HG03457 (cell line): Measurements from ENCODE around the gene ATG10.
A peak's percentile ranks its signal among the peaks of the same experiment; 100 is the strongest.

Source experiments
- ATAC-seq: cut with Tn5 transposase; IDR thresholded peaks from one replicate; pipeline ENCODE4 v1.9.1; 2021; ENCODE audit warnings: moderate number of reproducible peaks; ENCODE audit not compliant: unreplicated experiment

ATG10 gene

GRCh38 chr5:82163452-82164175, 191.8 kb downstream of the ATG10 start:
- ATAC-seq, result no peak

GRCh38 chr5:82164176-82164976, 192.6 kb downstream of the ATG10 start:
- ATAC-seq, result no peak

DNA sequence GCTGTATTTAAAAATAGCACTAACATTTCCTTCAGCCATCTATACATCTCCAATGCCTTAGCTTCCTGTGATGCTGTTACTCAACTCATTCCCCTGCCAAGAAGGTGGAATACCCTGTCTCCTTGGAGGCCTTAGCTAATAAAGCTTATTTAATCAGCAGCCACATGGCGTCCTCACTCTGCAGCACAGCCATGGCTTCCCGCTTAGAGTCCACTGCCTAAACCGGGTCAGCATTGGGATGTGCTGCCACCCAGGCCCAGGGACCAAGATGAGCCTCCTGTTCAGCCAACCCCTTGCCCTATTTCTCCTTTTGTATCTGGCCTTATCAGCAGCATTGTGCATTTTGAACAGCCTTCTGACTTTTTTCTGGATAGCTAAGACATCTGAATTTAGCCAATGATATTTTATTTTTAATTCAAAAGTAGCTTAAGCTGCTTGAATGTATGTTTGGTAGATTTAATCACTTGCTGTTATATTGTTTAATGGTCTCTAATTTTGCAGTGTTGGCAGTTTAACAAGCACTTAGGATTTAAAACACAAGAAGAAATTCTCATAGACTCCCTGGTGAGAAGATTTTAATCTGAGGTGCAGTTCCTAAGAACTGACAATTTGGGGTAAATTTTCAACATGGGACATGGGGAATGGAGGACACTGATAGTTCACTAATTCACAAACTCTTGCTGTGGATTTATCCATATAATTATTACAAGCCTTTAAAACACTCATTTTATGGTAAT, 193.3 kb downstream of the ATG10 start:
- ATAC-seq, result no peak

DNA sequence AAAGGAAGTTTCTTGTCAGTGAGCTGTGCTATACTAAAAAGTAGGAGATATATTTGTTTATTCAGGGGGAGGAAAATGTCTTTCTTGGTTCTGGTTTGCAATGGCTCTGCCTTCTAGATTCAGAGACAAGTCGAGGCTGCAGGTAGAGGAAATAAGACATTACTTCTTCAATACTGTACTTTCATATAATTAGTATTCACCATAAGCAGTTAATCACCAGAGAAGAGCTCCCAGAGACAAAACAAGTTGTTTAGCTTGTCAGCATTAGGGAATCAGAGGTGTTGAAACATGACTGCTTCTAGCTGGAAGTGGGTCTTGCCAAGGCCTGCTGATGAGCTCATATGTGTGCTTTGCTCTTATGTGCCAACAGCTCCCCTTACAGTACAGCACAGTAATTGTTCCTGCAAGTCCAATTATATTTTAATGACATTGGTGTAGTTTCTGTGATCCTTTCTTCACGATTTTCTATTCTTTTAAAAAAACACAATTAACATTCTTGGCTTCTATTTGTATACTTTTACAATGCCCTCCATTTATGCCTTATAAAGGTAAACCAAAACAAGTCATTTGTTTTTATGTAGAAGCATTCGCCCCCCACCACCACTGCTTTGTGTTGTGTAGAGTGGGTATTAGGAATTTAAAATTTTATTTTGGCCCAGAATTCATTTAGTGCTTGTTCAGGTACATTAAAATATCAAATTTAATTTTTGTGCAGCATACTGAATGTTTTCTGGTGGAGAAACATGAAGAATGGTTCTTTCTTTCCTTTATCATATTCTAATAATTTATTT, 194.1 kb downstream of the ATG10 start:
- peak; percentile 85 for ATAC-seq

DNA sequence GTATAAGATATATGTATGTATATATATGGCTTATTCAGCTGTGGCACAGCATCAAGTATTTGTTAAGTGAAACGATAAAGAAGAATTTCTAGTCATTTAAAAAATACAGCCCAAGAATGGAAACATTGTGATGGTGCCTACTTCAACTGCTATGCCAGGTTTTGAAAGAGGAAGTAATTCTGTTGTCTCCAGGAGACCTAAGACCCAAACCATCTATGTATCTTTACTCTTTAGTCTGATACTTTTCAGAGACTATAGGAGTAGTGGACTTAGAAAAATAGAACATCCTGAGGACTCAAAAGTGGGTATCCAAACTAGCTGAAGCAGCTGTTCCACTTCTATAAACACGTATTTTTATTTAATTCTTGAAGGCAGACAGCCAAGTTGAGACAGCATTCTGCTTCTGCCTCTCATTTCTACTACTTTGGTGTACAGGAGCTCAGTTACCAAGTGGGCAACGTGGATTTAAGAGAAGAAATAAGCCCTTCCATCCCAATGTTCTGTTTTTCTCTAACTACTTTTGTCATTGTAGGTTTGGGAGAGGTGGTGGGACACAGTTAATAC, 195.6 kb downstream of the ATG10 start:
- no peak for ATAC-seq

GRCh38 chr5:82168294-82168693, 196.5 kb downstream of the ATG10 start:
- ATAC-seq, result no peak

GRCh38 chr5:82169892-82170291, 198.1 kb downstream of the ATG10 start:
- ATAC-seq, result no peak

DNA sequence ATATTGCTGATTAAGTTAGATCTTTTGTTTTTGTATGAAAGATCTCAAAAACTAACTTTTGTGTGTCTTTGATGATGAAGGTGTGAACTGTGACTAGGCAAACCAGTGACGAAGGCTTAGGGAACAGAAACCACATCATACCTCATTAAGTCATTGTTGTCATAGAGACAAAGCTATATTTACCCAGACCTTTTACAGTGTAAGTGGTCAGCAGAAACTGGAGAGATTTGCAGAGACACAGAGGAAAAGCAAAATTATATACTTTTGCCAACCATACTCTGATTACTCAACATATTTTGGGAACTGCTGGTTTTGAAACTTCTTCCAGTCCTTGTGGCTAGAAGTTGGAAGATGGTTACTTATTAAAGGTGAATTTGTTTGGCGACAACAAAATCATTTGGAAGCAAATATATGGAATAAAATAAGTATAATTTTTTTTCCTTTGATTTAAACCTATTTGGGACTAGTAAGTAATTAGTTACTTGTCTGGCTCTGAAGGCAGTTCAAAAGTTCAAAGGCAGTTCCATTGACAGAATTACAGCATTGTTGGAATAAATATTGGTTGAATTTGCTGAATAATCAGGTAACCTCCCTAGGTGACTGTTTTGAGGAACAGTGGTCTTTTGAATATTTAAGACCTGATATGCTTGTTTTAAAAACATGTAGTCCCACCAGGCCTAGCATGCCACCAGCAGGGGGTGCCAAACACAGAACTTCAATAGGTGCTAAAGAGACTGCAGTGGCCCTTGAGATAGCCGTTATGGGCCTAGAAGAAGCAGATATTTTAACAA, 202.5 kb downstream of the ATG10 start:
- ATAC-seq, result peak; percentile 97

DNA sequence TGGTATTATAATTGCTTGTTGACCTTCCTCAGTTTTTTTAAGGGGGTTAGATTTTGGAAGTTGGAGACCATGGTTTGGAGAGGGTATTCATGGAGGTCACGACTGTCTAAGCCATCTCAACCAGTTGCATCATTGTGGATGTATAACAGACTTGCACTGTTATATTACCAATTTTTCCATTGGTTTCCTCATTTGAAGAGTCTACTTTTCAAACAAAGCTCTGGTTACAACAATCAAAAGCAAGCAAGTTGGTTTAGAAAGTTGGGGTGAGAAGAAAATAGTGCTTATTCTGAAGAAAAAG, 203.0 kb downstream of the ATG10 start:
- ATAC-seq, result no peak

- ATAC-seq, result no peak
These were observed 204.4 kb downstream of the ATG10 start for GRCh38 chr5:82176115-82176814.

- no peak for ATAC-seq
These were observed 206.6 kb downstream of the ATG10 start for GRCh38 chr5:82178378-82178777.

DNA sequence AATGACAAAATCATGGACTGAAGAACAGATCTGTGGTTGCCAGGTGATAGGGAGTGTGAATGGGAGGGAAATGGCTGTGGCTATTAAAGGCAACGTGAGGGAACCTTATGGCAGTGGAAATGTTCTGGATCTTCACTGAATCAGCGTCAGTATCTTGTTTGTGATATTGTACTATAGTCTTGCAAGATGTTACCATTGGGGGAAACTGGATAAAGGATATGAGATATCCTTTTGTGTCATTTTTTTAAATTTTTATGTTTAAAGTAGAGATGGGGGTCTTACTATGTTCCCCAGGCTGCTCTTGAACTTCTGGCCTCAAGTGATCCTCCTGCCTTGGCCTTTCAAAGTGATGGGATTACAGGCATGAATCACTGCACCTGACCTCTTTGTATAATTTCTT, 210.8 kb downstream of the ATG10 start:
- no peak for ATAC-seq

DNA sequence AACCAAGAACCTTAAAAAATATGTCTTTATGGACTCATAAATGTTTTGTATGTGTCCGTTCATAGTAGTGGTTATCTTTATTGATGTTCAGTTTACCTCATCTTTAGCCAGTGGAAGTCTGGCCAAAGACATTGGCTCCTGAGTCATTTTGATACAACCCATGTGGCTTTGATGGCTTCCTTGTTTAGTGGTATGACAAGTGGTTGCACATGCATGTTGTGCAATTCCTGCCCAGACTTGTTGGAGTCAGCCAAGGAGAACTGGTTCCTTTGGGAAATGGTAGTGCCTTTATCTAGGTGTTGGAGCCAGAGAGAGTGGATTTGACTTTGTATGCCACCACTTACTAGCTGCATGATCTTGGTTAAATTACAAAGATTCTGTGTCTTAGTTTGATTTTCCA, 212.0 kb downstream of the ATG10 start:
- no peak for ATAC-seq

- no peak for ATAC-seq
These were observed 214.0 kb downstream of the ATG10 start for GRCh38 chr5:82185851-82186250.

GRCh38 chr5:82197550-82197949, 225.7 kb downstream of the ATG10 start:
- ATAC-seq, result no peak

GRCh38 chr5:82204567-82204966, 232.7 kb downstream of the ATG10 start:
- ATAC-seq, result no peak

DNA sequence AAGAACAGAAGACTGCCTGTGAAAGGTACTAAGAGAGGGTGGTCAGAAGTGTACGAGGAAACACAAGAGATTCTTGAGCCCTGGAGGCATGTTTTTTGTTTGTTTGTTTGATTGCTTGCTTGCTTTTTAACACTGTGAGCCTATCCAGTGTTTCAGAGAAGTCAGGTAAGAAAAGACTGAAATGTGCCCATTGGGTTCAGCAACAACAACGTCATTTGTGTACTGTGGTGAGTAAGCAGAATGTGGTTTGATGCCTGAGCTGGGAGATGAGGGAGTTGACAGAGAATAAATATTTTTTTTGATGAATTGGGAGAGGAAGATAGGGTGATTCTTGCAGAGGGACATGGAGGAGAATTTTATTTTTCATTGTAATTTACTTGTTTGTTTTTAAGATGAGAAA, 233.2 kb downstream of the ATG10 start:
- ATAC-seq, result no peak

GRCh38 chr5:82208371-82208770, 236.5 kb downstream of the ATG10 start:
- ATAC-seq, result no peak

DNA sequence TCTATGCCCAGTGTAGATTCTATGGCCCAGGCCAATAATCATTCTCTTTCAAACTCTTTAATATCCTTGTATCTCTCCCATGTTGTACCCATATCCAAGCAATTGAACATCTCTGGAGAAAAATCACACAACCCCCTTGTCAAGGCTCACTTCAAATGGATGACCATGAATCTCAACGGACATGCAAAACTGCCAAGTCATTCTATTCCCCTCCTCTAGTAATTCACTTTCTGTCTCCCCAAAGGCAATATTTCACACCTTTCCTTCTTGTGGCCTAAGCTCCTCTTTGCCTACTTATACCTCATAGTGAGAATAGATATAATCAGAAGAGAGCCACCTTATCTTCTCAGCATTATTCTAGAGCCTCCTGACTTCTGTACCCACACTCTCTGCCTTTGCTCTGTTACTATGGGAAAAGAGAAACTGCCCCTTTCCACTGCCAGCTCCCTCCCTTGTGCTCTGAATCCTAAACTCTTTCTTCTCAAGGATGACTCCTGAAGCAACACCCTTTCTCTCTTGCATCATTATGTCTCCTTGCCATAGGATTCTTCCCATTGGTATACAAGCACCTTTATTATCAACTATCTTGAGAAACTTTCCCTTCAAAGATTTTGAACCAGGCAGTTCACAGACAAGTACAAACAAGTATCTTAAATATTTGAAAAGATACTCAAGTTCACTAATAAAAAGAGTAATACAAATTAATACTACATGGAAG, 240.2 kb downstream of the ATG10 start:
- no peak for ATAC-seq
